Measurements from ENCODE around the gene RAB44. TPM values are rescaled to one million over a fixed set of nuclear protein-coding genes. Genes with fewer than 3 reads are reported as not detected.

The RAB44 gene
- total and polyA plus RNA-seq, 9 of the 15 experiments (the other 6 are each of a cell fraction or from before 2014, with no cell fraction given): not detected

DNA sequence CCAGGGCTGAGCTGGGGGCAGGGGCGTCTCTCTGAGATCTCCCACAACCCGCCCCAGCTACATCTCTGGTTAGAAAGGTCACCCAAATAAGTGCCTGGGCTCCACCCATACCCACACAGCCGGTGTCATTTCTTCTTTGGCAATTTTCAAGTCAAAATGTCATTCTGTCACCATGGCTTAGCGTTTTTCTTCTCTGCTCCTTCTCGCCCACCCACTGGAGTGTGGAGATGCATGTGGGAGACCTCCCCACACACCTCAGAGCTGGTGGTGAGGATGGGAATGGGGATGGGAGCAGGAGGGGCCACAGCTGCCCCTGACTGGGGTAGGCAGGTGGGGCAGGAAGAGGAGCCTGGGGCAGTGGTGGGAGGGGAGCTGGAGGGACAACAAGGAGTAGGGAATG lies 78.5 kb downstream of the RAB44 start:
- H3K27me3 ChIP-seq (ENCODE audit: control insufficient read depth in 2 of 2, insufficient read depth in 2 of 2, low read length in 2 of 2): peaks cover 54 to 65% of the 10 kb centered on the region in 2 experiments
- no peaks in the 10 kb centered on the region for H3K9me1 ChIP-seq (ENCODE audit: control insufficient read depth, insufficient read depth, low read length)
- H3K9me3 ChIP-seq (replicated peaks; ENCODE audit: control insufficient read depth, insufficient read depth, low read depth, low read length): no peaks in the 10 kb centered on the region
- intact Hi-C loops (cut with micrococcal nuclease) (no loop called here), in situ Hi-C loops (cut with MboI) (no loop called here)
- no peak for ATAC-seq
- H3K27ac ChIP-seq (ENCODE audit: extremely low read depth, low read depth, low read length): no peak overlapping the region
- H3K4me2 ChIP-seq (ENCODE audit: insufficient read depth, low read length): no peak overlapping the region
- CTCF ChIA-PET (ENCODE audit: low intra/inter-chr PET ratio): no interaction called here
- no peaks in the 10 kb centered on the region for H4K20me1 ChIP-seq (replicated peaks; ENCODE audit: control insufficient read depth, insufficient read depth, low read length)
- POLR2A ChIA-PET: interaction anchor here (0.5 to 1.2 kb wide), 6 partner anchors 9 to 214 kb away, joined by 3 read pairs; partner anchors contain the start of gene C6orf89
- no peak overlapping the region for H2AFZ ChIP-seq (ENCODE audit: low read depth, low read length)
- TF ChIP-seq MTA2 (IDR thresholded peaks at IDR 0.05; ENCODE audit: low read depth) (no peak), NR2F6 (CRISPR knock-in tag; IDR thresholded peaks at IDR 0.05) (no peak), DNMT1 (IDR thresholded peaks at IDR 0.05) (no peak), ATF1 (CRISPR knock-in tag; IDR thresholded peaks at IDR 0.05) (no peak), ATF1 (tag; IDR thresholded peaks at IDR 0.05) (no peak), HDAC2 (IDR thresholded peaks at IDR 0.05) (no peak), RBM39 (optimal IDR thresholded peaks at IDR 0.05; ENCODE audit: low read depth, low read length) (no peak), SMARCE1 (IDR thresholded peaks at IDR 0.05) (no peak), ZNF444 (CRISPR knock-in tag; IDR thresholded peaks at IDR 0.05) (no peak), TSC22D4 (tag; IDR thresholded peaks at IDR 0.05) (no peak)
- TF ChIP-seq, protein P1, sequence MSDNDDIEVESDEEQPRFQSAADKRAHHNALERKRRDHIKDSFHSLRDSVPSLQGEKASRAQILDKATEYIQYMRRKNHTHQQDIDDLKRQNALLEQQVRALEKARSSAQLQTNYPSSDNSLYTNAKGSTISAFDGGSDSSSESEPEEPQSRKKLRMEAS (CRISPR knock-in tag; IDR thresholded peaks at IDR 0.05): no peak
- TF ChIP-seq, protein P2, sequence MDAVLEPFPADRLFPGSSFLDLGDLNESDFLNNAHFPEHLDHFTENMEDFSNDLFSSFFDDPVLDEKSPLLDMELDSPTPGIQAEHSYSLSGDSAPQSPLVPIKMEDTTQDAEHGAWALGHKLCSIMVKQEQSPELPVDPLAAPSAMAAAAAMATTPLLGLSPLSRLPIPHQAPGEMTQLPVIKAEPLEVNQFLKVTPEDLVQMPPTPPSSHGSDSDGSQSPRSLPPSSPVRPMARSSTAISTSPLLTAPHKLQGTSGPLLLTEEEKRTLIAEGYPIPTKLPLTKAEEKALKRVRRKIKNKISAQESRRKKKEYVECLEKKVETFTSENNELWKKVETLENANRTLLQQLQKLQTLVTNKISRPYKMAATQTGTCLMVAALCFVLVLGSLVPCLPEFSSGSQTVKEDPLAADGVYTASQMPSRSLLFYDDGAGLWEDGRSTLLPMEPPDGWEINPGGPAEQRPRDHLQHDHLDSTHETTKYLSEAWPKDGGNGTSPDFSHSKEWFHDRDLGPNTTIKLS (IDR thresholded peaks at IDR 0.05; ENCODE audit: borderline replicate concordance, low read depth): no peak
- TF ChIP-seq, protein P3, sequence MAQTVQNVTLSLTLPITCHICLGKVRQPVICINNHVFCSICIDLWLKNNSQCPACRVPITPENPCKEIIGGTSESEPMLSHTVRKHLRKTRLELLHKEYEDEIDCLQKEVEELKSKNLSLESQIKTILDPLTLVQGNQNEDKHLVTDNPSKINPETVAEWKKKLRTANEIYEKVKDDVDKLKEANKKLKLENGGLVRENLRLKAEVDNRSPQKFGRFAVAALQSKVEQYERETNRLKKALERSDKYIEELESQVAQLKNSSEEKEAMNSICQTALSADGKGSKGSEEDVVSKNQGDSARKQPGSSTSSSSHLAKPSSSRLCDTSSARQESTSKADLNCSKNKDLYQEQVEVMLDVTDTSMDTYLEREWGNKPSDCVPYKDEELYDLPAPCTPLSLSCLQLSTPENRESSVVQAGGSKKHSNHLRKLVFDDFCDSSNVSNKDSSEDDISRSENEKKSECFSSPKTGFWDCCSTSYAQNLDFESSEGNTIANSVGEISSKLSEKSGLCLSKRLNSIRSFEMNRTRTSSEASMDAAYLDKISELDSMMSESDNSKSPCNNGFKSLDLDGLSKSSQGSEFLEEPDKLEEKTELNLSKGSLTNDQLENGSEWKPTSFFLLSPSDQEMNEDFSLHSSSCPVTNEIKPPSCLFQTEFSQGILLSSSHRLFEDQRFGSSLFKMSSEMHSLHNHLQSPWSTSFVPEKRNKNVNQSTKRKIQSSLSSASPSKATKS (CRISPR knock-in tag; IDR thresholded peaks at IDR 0.05): no peak
- TF ChIP-seq, protein P4, sequence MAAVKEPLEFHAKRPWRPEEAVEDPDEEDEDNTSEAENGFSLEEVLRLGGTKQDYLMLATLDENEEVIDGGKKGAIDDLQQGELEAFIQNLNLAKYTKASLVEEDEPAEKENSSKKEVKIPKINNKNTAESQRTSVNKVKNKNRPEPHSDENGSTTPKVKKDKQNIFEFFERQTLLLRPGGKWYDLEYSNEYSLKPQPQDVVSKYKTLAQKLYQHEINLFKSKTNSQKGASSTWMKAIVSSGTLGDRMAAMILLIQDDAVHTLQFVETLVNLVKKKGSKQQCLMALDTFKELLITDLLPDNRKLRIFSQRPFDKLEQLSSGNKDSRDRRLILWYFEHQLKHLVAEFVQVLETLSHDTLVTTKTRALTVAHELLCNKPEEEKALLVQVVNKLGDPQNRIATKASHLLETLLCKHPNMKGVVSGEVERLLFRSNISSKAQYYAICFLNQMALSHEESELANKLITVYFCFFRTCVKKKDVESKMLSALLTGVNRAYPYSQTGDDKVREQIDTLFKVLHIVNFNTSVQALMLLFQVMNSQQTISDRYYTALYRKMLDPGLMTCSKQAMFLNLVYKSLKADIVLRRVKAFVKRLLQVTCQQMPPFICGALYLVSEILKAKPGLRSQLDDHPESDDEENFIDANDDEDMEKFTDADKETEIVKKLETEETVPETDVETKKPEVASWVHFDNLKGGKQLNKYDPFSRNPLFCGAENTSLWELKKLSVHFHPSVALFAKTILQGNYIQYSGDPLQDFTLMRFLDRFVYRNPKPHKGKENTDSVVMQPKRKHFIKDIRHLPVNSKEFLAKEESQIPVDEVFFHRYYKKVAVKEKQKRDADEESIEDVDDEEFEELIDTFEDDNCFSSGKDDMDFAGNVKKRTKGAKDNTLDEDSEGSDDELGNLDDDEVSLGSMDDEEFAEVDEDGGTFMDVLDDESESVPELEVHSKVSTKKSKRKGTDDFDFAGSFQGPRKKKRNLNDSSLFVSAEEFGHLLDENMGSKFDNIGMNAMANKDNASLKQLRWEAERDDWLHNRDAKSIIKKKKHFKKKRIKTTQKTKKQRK (IDR thresholded peaks at IDR 0.05; ENCODE audit: borderline replicate concordance, low read depth, low read length): no peak
- TF ChIP-seq, protein P5, sequence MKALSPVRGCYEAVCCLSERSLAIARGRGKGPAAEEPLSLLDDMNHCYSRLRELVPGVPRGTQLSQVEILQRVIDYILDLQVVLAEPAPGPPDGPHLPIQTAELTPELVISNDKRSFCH (CRISPR knock-in tag; IDR thresholded peaks at IDR 0.05): no peak
- TF ChIP-seq, protein P5 (tag; IDR thresholded peaks at IDR 0.05): no peak
- H3K36me3 ChIP-seq (ENCODE audit: control insufficient read depth, insufficient read depth, low read length): no peaks in the 10 kb centered on the region
- WGBS (ENCODE audit: insufficient coverage, low coverage, missing lambda C conversion rate): 3% methylated on average over 5 of the region's 5 CpGs
- no peak for DNase-seq (ENCODE audit: extremely low read depth in 1 of 4, low spot score in 3 of 4)
- no peak for FAIRE-seq
- no TSS peak for BruUV-seq (replicated peaks)
- H3K79me2 ChIP-seq (ENCODE audit: control insufficient read depth, insufficient read depth, low read length): no peaks in the 10 kb centered on the region
- no peak overlapping the region for H3K4me3 ChIP-seq
- no peak overlapping the region for H3K9ac ChIP-seq (ENCODE audit: insufficient read depth in 1 of 2, low read depth in 2 of 2, low read length in 2 of 2)
- no peaks in the 10 kb centered on the region; a peak in 2 of 5 replicates for H3K4me1 ChIP-seq (replicated peaks in 1 of 2; ENCODE audit: control insufficient read depth in 2 of 2, insufficient read depth in 2 of 2, low read length in 2 of 2)

Measured in K562 (cell line).